Prostate gland (tissue), 2 donors: ENCODE data around the gene SLC25A52.

ENCODE experiments used
- POLR2A ChIP-seq: fragments of 450-650 bp; IDR thresholded peaks from one replicate; pipeline ENCODE4 v1.6.1; 2016; ENCODE audit warnings: antibody characterized with exemption, mild to moderate bottlenecking
- POLR2AphosphoS5 ChIP-seq: sonication (generic); formaldehyde crosslinking; IDR thresholded peaks from one replicate; pipeline ENCODE4 v1.6.1; 2017; ENCODE audit warnings: antibody characterized with exemption
- TF ChIP-seq, protein P1 (sequence below), 4 experiments: fragments of 200-600 bp in 2 of 4; fragments of 450-650 bp in 2 of 4; sonication (generic) in 2 of 4; IDR thresholded peaks; 1 replicate in 3 of 4; 2 replicates in 1 of 4; pipeline ENCODE4 v1.5.1; 2016 to 2019; ENCODE audit warnings: antibody characterized with exemption in 4 of 4, mild to moderate bottlenecking in 2 of 4, moderate library complexity in 2 of 4

DNA sequence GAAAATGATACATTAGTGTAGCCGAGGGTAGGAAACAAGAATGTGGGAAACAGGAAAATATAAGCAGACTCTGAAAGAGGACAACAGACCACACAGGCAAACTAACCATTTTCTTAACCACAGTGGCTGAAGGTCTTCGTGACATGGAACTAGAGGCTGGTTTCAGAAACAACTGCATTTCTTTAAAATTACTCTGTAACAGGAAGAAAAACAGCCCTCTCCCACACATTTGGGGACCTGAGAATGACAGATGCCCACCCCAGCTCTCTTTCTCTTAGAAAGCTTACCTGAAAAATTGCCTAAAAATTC, 13.8 kb upstream of the SLC25A52 start:
- TF ChIP-seq POLR2A, result no peak
- TF ChIP-seq, protein P1, sequence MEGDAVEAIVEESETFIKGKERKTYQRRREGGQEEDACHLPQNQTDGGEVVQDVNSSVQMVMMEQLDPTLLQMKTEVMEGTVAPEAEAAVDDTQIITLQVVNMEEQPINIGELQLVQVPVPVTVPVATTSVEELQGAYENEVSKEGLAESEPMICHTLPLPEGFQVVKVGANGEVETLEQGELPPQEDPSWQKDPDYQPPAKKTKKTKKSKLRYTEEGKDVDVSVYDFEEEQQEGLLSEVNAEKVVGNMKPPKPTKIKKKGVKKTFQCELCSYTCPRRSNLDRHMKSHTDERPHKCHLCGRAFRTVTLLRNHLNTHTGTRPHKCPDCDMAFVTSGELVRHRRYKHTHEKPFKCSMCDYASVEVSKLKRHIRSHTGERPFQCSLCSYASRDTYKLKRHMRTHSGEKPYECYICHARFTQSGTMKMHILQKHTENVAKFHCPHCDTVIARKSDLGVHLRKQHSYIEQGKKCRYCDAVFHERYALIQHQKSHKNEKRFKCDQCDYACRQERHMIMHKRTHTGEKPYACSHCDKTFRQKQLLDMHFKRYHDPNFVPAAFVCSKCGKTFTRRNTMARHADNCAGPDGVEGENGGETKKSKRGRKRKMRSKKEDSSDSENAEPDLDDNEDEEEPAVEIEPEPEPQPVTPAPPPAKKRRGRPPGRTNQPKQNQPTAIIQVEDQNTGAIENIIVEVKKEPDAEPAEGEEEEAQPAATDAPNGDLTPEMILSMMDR (IDR thresholded peaks at IDR 0.05), result no peak
- TF ChIP-seq POLR2AphosphoS5, result no peak
